NCI-H2171 treated with DMSO at 0.1 percent for 48 hours (cell line): ENCODE data around the gene RNF111.
"Not testable (repeated sequence)": the region's sequence is repeated elsewhere in the genome, so short reads cannot be mapped to it uniquely, and the experiment has no call there.

Source experiments
- DNase-seq: peaks from one replicate; lab custom pipeline; 2025; lab: John Stamatoyannopoulos, UW

Gene RNF111

GRCh38 chr15:59133929-59134427 is 146.5 kb downstream of the RNF111 start:
- no peak for DNase-seq

GRCh38 chr15:59137566-59137965 is 150.1 kb downstream of the RNF111 start:
- no peak for DNase-seq

GRCh38 chr15:59138243-59138642 is 150.8 kb downstream of the RNF111 start:
- no peak for DNase-seq

DNA sequence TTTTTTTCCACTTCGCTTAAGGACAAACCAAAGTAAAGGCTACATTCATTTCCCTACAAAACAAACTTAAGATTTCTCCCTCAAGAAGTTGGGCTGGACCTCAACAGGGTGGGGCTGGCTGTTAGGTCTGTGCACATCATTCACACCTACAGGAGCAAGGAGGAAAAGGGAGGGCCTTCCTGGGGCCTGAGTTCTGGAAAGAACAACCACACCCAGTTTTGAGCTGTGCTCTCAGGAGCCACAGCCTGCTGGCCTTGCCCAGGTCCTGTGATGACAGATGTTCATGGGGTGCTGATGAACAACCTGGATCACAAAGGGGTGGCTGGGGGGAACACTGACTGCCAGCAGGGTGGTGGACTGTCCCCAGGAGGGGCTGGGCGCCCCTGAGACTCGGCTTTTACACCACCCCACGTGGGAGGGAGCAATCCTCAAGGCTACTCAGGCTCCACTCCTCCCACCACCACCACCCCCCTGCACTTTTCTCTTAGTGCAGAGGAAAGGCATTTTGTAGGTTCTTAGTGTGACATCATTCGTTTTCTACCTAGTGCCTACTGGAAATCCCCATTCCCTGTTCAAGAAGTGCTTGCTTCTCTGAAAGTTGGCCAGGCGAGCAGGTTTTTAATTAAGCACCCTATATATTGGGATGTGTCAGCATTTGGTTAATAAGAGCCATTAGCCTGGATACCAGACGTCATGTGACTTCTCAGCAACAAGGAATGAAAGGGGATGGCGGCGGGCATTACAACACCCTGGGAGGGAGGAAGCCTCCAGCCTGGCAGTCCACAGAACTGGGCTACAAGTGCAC is 153.2 kb downstream of the RNF111 start:
- DNase-seq: no peak

DNA sequence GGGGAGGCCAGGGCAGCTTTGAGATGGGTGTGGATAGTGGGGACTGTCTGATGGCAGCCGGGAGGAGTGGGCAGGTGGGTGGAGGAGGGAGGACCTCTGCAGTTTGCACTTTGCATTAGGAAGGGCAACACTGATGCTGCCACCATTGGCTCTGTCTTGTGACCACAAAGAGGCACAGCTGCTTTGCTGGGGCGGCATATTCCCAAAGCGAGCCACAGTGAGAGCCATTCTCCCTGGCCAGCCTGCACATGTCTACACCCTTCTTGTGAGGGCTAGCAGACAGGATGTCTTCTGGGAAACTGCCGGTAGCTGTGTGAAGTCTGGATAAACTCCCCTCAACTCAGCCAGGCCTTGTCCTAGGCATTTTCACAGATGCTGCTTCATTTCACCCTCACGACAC is 155.8 kb downstream of the RNF111 start:
- DNase-seq: no peak

DNA sequence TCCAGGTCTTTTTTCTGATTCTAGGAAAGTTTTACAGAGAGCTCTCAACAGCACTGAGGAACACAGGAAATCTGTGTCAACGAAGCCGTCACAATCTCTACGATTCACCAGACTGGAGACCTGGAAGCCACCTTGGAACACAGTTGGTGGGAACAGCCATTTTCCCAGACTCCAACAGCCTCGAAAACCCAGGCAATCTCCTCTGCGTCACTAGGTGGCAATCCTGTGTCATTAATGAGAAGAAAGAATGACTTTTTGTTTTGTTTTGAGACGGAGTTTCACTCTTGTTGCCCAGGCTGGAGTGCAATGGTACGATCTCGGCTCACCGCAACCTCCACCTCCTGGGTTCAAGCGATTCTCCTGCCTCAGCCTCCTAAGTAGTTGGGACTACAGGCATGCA is 157.1 kb downstream of the RNF111 start:
- not testable (repeated sequence) for DNase-seq
